HG02884 (cell line): Measurements from ENCODE around the gene CHN2.

Experiments
- ATAC-seq: cut with Tn5 transposase; IDR thresholded peaks from one replicate; pipeline ENCODE4 v1.9.1; 2021; ENCODE audit warnings: mild to moderate bottlenecking, moderate library complexity; ENCODE audit not compliant: unreplicated experiment

Gene CHN2

GRCh38 chr7:29328811-29329210 is 134.2 kb downstream of the CHN2 start:
- no peak for ATAC-seq

- ATAC-seq, result no peak
These were observed 135.1 kb downstream of the CHN2 start for GRCh38 chr7:29329686-29330085.

DNA sequence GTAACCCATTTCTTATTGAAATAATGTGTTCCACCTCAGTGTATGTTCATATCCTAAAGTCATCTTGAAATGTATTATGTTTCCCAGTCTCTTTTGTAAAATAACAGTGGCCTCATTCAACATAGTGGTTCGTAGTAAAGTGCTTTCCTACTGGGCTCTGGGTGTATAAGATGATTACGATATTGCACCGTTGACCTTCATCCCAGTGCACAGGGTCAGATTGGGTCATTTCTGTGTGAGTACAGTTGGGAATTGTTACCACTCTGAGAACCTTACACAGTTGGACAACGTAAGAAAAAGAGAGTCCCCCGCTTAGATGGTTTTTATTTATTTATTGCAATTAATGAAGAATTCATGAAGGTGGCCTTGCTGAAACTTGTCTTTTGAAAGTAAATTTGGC is 135.6 kb downstream of the CHN2 start:
- ATAC-seq, result no peak

- no peak for ATAC-seq
These were observed 136.6 kb downstream of the CHN2 start for GRCh38 chr7:29331163-29331562.

GRCh38 chr7:29332042-29332811 is 137.7 kb downstream of the CHN2 start:
- no peak for ATAC-seq

DNA sequence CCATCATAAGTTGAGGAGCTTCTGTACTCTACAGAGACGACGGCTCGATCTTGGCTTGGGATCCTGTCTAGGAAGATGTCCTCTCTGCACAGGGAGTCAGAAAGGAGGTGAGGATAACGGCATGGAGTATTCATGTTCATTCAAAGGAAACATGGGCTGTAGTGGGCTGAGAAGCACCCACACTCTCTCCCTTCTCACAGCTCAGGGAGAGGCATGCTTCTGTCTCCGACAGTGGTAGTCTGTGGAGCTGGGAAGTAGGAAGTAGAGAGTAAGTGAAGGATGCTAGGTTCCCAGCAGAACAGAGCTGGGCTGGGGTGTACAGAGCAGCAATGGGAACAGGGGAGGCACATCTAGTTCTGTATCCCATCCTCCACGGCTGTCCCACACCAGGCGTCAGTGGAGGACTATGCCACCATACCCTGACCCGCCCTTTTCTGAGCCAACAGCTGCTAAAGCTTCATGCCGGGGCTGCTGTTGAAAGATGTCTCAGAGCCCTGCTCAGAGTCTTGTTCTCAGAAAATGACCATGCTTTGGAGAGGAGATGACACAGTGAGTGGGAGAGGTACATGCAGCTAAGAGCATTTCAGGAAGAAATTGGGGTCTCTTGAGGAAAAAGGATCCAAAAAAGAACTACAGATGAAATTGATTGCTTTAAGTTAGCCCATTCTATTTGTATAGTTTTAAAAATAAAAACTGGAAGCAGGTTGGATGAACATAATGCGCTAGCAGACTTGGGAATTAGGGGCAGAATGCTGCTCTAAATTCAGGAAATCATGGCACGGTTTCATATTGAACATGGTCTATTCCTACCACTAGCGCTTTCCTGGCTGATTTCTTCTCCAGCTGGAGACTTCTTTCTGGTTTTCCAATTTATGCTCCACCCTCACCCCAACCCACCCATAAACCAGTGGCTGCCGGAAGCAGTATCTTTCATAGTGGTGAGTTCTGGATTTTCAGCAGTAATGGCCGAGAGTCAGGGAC is 138.6 kb downstream of the CHN2 start:
- ATAC-seq, result no peak

DNA sequence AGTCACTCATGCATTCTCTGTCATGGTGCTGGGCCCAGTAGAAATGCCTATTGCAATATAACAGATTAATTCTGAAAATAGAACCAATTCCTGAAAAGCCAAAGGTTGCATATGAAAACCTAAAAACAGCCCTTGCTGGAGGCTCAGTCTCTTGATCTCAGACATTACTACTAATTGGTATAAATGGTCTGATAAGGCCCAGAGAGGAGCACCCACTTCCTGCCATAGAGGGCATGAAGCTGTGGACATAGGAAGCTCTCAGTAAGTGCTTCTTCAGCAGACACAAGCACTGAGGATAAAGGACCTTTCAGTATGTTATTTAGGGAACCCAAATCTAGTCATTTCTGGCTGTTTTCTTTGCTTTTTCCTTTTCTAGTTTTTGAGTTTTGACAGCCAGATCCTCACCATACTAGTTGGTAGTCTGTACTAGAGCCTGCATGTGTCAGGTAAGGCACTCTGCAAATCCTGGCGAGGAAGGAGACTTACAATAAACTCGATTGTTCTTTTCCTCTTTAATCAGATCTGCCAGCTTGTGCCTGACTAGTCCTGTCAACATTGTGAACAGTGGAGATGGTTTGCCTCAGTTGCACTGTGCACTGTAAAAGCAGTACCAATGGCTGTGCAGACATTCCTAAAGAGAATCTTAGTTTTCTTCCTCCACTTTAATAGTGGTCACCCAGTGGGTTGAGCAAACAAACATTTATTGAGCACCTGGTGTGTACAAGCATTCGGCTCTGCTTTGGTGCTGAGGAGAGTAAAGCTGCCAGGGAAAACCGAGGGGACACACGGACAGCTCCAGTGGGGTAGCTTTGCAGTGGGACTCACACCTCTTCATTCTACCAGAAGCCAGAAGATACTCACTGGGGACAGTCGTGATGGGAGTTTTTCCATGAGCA is 140.9 kb downstream of the CHN2 start:
- no peak for ATAC-seq

GRCh38 chr7:29337546-29338116 is 143.1 kb downstream of the CHN2 start:
- no peak for ATAC-seq

GRCh38 chr7:29340696-29341095 is 146.1 kb downstream of the CHN2 start:
- ATAC-seq, result no peak

DNA sequence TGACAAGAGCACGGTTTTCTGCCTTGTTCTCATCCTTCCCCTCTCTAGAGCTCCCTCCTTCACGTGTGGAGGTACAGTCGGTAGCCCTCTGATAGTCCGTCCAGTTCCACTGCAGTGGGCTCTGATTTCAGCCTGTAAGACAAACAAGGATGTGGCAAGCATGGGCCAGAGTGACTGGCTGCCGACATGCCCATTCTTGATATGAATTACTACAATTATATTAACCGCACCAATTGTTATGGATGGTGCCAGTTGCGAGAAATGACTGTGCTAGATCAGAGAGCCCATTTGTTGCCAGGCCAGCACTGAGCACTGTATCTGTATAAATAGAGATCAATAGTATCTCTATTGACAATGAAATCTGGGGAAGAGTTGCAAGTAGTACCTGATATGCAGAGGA is 146.6 kb downstream of the CHN2 start:
- ATAC-seq, result no peak

DNA sequence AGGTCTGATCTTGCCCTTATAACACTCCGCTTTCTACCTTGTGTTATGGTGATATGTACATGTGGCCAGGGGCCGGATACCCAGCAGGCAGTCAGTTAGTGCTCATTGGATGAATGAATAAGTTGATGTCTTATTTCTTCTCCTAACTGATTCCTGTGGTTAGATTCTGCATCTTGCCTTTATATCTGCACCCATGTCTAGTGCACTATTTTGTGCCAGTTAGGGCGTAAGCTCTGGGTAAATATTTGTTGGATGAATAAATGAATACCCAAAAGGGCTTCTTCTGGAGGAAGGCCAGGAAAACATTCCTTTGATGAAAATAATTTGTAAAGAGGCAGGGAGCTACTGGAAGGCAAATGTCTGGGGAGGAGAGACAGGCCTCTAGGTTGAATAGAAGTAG is 148.2 kb downstream of the CHN2 start:
- no peak for ATAC-seq

- ATAC-seq, result no peak
These were observed 148.8 kb downstream of the CHN2 start for GRCh38 chr7:29343399-29343798.

GRCh38 chr7:29344334-29344978 is 149.9 kb downstream of the CHN2 start:
- no peak for ATAC-seq

GRCh38 chr7:29345590-29345989 is 151.0 kb downstream of the CHN2 start:
- ATAC-seq, result no peak

GRCh38 chr7:29346231-29346978 is 151.8 kb downstream of the CHN2 start:
- ATAC-seq, result no peak

- ATAC-seq, result no peak
These were observed 154.8 kb downstream of the CHN2 start for GRCh38 chr7:29349362-29349761.

DNA sequence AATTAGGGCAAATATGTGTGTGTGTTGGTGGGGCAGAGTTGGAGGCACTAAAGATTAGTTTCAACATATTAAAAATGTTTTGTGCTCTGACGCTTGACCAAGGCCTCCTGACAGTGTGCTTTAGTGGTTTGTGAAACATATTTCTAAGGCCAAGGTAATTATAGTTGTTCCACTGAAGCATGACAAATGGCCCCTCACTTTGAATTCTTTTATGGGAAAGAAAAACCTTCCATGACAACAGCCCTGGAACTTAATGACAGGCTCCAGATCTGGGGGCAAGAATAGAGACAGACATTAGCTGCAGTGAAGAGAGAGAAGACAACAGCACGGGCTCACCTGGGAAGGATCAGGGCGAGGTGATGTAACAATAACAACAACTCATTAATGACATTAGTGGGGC is 155.8 kb downstream of the CHN2 start:
- ATAC-seq, result no peak

GRCh38 chr7:29352041-29352440 is 157.5 kb downstream of the CHN2 start:
- ATAC-seq, result no peak

GRCh38 chr7:29353810-29354209 is 159.2 kb downstream of the CHN2 start:
- ATAC-seq, result no peak
